Upper lobe of left lung (tissue), 4 donors: ENCODE data around the gene OR11A1.

ENCODE experiments used
- POLR2A ChIP-seq, 4 donors: fragments of 450-650 bp; IDR thresholded peaks; one replicate each; pipeline ENCODE4 v1.5.1; 2016 to 2017; ENCODE audit warnings: antibody characterized with exemption in 4 of 4, mild to moderate bottlenecking in 2 of 4
- TF ChIP-seq, protein P1 (sequence below), 6 experiments: fragments of 450-650 bp in 4 of 6; fragments of 200-600 bp in 2 of 6; sonication (generic) in 2 of 6; IDR thresholded peaks; one replicate each; pipeline ENCODE4 v1.5.1; 2016 to 2019; ENCODE audit warnings: antibody characterized with exemption in 6 of 6

DNA sequence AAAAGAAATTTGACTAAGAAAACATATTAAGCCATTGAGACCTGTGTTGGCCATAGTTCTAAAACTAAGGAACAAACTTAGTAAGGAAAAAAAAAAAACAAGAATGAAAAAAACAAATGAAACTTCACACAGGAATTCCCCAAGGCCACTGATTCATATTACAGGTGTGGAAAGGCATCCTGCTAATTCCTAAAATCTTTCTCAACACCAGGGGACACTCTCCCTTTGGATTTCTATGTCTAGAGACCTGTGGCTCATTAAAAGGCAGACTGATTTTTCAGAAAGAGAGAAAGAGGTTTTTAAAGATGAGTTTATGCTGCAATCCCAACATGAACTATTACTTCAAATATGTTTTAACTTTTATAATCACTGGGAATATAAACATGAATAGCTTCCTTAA is 42.3 kb downstream of the OR11A1 start, which contains the start of gene OR12D1:
- TF ChIP-seq POLR2A (IDR thresholded peaks at IDR 0.05), result no peak
- TF ChIP-seq, protein P1, sequence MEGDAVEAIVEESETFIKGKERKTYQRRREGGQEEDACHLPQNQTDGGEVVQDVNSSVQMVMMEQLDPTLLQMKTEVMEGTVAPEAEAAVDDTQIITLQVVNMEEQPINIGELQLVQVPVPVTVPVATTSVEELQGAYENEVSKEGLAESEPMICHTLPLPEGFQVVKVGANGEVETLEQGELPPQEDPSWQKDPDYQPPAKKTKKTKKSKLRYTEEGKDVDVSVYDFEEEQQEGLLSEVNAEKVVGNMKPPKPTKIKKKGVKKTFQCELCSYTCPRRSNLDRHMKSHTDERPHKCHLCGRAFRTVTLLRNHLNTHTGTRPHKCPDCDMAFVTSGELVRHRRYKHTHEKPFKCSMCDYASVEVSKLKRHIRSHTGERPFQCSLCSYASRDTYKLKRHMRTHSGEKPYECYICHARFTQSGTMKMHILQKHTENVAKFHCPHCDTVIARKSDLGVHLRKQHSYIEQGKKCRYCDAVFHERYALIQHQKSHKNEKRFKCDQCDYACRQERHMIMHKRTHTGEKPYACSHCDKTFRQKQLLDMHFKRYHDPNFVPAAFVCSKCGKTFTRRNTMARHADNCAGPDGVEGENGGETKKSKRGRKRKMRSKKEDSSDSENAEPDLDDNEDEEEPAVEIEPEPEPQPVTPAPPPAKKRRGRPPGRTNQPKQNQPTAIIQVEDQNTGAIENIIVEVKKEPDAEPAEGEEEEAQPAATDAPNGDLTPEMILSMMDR (IDR thresholded peaks at IDR 0.05), result no peak
